ENCODE data around the gene SUSD2. TPM values are rescaled to one million over a fixed set of nuclear protein-coding genes. Genes with fewer than 3 reads are reported as not detected.

SUSD2 gene
- total and polyA plus RNA-seq, 5 donors: 6.2 to 7.4 (median 7.2) TPM

DNA sequence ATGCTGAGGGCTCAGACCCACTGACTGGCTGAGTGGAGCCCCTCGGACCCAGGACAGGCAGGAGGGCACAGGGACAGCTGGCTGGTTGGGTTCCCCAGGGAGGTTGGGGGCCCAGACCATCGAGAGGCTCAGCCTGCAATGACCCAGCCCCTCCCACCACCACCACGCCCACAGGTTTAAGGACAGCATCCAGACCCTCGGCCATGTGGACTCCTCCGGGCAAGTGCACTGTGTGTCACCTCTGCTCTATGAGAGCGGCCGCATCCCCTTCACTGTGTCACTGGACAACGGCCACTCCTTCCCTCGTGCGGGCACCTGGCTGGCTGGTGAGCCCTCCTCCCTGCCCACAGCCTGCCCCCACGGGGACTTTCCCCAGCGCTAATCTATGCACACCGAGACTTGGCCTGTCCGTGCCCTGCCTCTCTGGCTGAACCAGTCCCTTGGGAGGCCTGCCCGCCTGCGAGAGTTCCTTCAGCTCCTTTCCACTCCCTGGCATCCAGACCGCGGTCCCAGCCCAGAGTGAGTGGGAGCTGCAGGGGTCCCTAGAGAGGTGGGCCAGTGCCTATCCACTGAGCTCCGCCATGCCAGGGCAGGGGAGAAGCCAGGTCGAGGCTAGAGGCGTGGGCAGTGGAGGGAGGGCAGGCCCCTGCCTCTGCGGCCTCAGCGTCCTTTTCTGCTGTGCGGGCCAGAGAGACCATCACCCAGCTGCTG is 2.2 kb downstream of the SUSD2 start:
- Histone ChIP-seq H3K27ac (ENCODE audit: low read length) (no peak overlapping the region), H3K9me3 (ENCODE audit: control insufficient read depth, low read length) (no peaks in the 10 kb centered on the region), H3K4me3 (ENCODE audit: low read length) (no peak overlapping the region), H3K4me1 (ENCODE audit: control insufficient read depth, insufficient read depth, low read length) (no peaks in the 10 kb centered on the region), H3K27me3 (ENCODE audit: control insufficient read depth, insufficient read depth) (no peaks in the 10 kb centered on the region)
- intact Hi-C loops (cut with DNase I): no loop called here
- DNase-seq (peak in 2 of 3 donors; percentile 19 to 53), ATAC-seq (no peak)
- 81% methylated on average over 24 of the region's 24 CpGs for WGBS

DNA sequence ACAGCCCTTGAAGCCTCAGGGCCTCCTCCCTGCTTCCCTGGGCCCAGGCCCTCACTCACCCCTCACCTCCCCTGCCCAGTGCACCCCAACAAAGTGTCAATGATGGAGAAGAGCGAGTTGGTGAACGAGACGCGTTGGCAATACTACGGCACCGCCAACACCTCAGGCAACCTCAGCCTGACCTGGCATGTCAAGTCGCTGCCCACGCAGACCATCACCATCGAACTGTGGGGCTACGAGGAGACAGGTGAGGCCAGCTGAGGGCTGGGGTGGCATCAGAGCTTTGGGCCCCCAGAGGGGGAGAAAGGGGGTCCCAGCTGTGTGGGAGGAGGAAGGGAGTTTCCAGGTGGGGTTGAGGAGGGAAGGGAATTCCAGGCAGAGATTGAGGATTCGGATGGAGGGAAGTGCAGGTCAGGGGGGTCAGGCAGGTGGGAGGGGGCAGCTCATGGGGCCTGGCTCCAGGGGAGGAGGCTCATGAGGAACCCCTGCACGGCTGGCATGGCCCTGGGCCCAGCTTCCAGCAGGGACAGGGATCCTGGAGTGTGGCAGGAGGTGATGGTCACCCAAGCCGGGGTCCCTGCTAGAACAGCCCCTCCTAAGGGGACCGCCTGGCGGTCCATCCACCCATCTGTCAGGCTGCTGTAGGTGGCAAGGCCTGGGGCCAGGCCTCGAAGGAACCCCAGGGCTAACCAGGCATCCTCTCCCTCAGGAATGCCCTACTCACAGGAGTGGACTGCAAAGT is 2.9 kb downstream of the SUSD2 start:
- ATAC-seq: no peak
- Histone ChIP-seq H3K4me1 (ENCODE audit: control insufficient read depth, insufficient read depth, low read length) (no peaks in the 10 kb centered on the region), H3K27ac (ENCODE audit: low read length) (no peak overlapping the region), H3K27me3 (ENCODE audit: control insufficient read depth, insufficient read depth) (no peaks in the 10 kb centered on the region), H3K4me3 (ENCODE audit: low read length) (no peak overlapping the region), H3K9me3 (ENCODE audit: control insufficient read depth, low read length) (no peaks in the 10 kb centered on the region)
- intact Hi-C loops (cut with DNase I): no loop called here
- DNase-seq: peak in 2 of 3 donors; percentile 7 to 32
- WGBS: 90% methylated on average over 16 of the region's 16 CpGs

DNA sequence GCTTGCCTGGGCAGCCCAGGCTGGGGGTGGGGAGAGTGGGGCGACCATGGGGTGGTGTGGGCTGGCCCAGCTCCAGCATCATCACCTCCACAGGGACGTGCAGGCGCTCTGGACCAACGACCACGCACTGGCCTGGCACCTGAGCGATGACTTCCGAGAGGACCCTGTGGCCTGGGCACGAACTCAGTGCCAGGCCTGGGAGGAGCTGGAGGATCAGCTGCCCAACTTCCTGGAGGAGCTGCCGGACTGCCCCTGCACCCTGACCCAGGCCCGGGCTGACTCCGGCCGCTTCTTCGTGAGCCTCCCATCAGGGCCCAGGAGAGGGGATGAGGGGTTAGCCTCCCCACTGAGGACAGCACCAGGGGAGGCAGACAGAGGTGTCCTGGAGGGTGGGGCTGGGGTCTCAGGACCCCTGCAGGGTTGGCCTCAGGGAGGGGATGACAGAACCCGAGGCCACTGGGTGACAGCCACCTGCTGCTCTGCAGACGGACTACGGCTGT is 3.8 kb downstream of the SUSD2 start:
- no peak for ATAC-seq
- no peaks in the 10 kb centered on the region for H3K4me1 ChIP-seq (ENCODE audit: control insufficient read depth, insufficient read depth, low read length)
- DNase-seq: peak in 2 of 3 donors; percentile 10 to 55
- no peak overlapping the region for H3K27ac ChIP-seq (ENCODE audit: low read length)
- H3K4me3 ChIP-seq (ENCODE audit: low read length): no peak overlapping the region
- H3K27me3 ChIP-seq (ENCODE audit: control insufficient read depth, insufficient read depth): no peaks in the 10 kb centered on the region
- intact Hi-C loops (cut with DNase I): loop anchor here in 1 of 4 donors (5.0 kb wide), 1 partner anchor 62 kb away; the partner anchor contains the start of gene GGT5
- H3K9me3 ChIP-seq (ENCODE audit: control insufficient read depth, low read length): no peaks in the 10 kb centered on the region
- WGBS: 87% methylated on average over 16 of the region's 16 CpGs

DNA sequence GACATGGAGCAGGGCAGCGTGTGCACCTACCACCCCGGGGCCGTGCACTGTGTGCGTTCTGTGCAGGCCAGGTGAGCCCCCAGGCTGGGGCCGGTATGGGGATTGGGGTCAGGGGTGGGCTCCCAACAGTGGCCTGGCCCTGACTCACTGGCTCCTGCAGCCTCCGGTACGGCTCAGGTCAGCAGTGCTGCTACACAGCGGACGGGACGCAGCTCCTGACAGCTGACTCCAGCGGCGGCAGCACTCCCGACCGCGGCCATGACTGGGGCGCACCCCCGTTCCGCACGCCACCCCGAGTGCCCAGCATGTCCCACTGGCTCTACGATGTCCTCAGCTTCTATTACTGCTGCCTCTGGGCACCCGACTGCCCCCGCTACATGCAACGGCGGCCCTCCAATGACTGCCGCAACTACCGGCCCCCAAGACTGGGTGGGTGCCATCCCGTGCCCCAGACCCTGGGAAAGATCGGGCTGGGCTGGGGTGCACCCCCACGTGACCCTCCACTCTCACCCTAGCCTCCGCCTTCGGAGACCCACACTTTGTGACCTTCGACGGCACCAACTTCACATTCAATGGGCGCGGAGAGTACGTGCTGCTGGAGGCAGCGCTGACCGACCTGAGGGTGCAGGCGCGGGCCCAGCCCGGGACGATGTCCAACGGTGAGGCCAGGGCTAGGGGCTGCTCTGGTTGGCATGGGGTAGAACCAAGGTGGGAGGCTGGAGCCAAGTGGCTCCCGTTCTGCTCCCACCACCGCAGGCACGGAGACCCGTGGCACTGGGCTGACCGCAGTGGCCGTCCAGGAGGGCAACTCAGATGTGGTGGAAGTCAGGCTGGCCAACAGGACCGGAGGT is 4.4 kb downstream of the SUSD2 start:
- H3K9me3 ChIP-seq (ENCODE audit: control insufficient read depth, low read length): no peaks in the 10 kb centered on the region
- no peak overlapping the region for H3K4me3 ChIP-seq (ENCODE audit: low read length)
- ATAC-seq (no peak), DNase-seq (peak in 2 of 3 donors; percentile 16 to 47)
- H3K27ac ChIP-seq (ENCODE audit: low read length): no peak overlapping the region
- WGBS: 94% methylated on average over 51 of the region's 51 CpGs
- H3K27me3 ChIP-seq (ENCODE audit: control insufficient read depth, insufficient read depth): no peaks in the 10 kb centered on the region
- no peaks in the 10 kb centered on the region for H3K4me1 ChIP-seq (ENCODE audit: control insufficient read depth, insufficient read depth, low read length)
- intact Hi-C loops (cut with DNase I): loop anchor here in 1 of 4 donors (5.0 kb wide), 1 partner anchor 62 kb away; the partner anchor contains the start of gene GGT5

DNA sequence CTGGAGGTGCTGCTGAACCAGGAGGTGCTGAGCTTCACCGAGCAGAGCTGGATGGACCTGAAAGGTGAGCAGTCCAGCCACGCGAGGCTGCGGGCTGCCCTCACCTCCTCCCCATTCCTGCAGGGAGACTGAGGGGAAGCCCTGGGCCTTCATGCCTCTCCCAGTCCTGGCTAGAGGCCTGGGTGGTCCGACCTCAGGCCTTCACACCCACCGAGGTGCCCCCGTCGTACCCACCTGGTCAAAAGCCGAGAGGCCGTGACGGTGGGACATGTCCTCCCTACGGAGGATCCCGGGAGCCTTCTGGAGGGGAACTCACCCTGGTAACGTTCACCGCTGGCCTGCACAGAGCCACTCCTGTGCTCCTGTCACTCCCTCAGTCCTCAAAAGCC is 5.1 kb downstream of the SUSD2 start:
- intact Hi-C loops (cut with DNase I): loop anchor here in 1 of 4 donors (5.0 kb wide), 1 partner anchor 61 kb away; the partner anchor contains the start of gene GGT5
- Histone ChIP-seq H3K27ac (ENCODE audit: low read length) (no peak overlapping the region), H3K9me3 (ENCODE audit: control insufficient read depth, low read length) (no peaks in the 10 kb centered on the region), H3K4me3 (ENCODE audit: low read length) (no peak overlapping the region), H3K27me3 (ENCODE audit: control insufficient read depth, insufficient read depth) (no peaks in the 10 kb centered on the region), H3K4me1 (ENCODE audit: control insufficient read depth, insufficient read depth, low read length) (no peaks in the 10 kb centered on the region)
- ATAC-seq: no peak
- 91% methylated on average over 15 of the region's 15 CpGs for WGBS
- DNase-seq: peak in 2 of 3 donors; percentile 8 to 35

DNA sequence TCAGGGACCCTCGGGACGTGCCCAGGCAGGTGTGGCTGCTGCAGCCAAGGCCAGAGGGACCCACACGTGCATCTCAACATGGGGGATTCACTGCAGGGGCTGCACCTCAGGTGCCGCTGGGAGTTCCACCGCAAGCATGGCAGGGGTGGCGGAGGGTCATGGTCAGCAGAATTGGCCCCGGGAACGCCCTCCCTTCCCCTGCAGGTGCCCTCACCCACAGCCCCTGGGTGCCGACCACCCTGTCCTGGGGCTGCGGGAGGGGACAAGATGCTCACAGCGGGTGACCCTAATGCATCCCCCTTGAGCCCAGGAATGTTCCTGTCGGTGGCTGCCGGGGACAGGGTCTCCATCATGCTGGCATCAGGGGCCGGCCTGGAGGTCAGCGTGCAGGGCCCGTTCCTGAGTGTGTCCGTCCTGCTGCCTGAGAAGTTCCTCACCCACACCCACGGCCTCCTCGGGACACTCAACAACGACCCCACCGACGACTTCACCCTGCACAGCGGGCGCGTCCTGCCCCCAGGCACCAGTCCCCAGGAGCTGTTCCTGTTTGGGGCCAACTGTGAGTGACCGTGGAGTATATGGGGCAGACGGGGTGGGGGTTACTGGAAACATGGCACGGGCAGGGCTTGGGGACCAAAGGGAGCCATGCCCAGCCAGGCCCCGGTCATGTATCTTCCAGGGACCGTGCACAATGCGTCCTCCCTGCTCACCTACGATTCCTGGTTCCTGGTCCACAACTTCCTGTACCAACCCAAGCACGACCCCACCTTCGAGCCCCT is 5.8 kb downstream of the SUSD2 start:
- Histone ChIP-seq H3K27ac (ENCODE audit: low read length) (no peak overlapping the region), H3K4me3 (ENCODE audit: low read length) (no peak overlapping the region), H3K4me1 (ENCODE audit: control insufficient read depth, insufficient read depth, low read length) (no peaks in the 10 kb centered on the region), H3K27me3 (ENCODE audit: control insufficient read depth, insufficient read depth) (no peaks in the 10 kb centered on the region), H3K9me3 (ENCODE audit: control insufficient read depth, low read length) (no peaks in the 10 kb centered on the region)
- WGBS: 88% methylated on average over 34 of the region's 34 CpGs
- peak in 2 of 3 donors; percentile 9 to 30 for DNase-seq
- ATAC-seq: no peak
- intact Hi-C loops (cut with DNase I): loop anchor here in 1 of 4 donors (5.0 kb wide), 1 partner anchor 60 kb away; the partner anchor contains the start of gene GGT5

DNA sequence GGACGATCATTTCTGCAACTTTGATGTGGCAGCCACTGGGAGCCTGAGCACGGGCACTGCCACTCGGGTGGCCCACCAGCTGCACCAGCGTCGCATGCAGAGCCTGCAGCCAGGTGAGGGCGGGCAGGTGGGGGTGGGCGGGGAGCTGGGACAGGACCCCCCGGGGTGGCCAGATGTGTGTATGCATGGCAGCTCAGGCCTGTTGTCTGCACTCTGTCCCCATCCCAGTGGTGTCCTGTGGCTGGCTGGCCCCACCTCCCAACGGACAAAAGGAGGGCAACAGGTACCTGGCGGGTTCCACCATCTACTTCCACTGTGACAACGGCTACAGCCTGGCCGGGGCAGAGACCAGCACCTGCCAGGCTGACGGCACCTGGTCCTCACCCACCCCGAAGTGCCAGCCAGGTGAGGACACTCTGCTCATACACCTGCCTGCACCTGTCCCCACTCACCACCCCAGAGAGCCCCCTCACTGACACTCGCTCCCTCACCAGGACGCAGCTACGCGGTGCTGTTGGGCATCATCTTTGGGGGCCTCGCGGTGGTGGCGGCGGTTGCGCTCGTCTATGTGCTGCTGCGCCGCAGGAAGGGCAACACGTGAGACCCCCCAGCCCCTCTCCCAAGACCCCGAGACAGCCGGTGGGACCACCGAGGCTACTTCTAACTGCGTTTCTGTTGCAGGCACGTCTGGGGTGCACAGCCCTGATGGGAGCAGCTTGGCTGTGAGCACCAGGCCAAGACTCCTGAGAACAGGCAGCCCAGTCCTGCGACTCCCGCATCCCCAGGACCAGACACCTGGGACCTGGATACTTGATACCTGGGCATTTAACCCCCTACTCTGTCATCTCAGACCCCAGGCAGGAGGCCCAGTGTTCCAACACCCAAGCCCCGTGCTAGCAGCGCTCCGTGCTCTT is 6.7 kb downstream of the SUSD2 start:
- Histone ChIP-seq H3K9me3 (ENCODE audit: control insufficient read depth, low read length) (no peaks in the 10 kb centered on the region), H3K4me1 (ENCODE audit: control insufficient read depth, insufficient read depth, low read length) (no peaks in the 10 kb centered on the region), H3K27ac (ENCODE audit: low read length) (no peak overlapping the region), H3K4me3 (ENCODE audit: low read length) (no peak overlapping the region), H3K27me3 (ENCODE audit: control insufficient read depth, insufficient read depth) (no peaks in the 10 kb centered on the region)
- intact Hi-C loops (cut with DNase I): loop anchor here in 2 of 4 donors (2.0 to 5.0 kb wide), 2 partner anchors 59 kb away; partner anchors contain the start of gene GGT5 (in 1 of the 2)
- 92% methylated on average over 37 of the region's 37 CpGs for WGBS
- ATAC-seq (no peak), DNase-seq (peak in 2 of 3 donors; percentile 11 to 57)

DNA sequence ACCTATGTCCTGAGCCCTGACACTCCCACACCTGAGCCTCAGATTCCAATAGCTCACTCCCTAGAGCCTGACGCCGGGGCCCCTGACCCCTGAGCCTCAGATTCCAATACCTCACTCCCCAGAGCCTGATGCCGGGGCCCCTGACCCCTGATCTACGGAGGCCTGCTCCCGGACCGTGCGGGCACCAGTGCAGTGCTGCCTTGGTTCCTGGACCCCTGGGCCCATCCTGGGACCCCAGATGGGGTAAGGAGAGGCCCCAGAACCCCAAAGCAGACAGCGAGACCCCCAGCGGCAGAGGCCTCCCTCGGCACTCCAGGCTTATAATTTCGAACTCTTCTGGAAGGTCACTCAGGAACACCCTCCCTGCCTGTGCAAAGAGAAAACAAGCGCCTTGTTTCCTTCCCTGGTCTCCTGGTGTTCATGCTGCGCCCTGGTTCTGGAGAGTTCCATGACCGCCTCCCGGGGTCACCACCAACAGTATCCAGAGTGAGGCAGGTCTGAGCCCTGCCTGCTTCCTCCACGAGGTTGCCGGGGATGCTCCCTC is 7.5 kb downstream of the SUSD2 start:
- peak in 1 of 3 donors; percentile 51 for DNase-seq
- Histone ChIP-seq H3K9me3 (ENCODE audit: control insufficient read depth, low read length) (no peaks in the 10 kb centered on the region), H3K27ac (ENCODE audit: low read length) (no peak overlapping the region), H3K27me3 (ENCODE audit: control insufficient read depth, insufficient read depth) (no peaks in the 10 kb centered on the region), H3K4me1 (ENCODE audit: control insufficient read depth, insufficient read depth, low read length) (no peaks in the 10 kb centered on the region), H3K4me3 (ENCODE audit: low read length) (no peak overlapping the region)
- ATAC-seq: no peak
- intact Hi-C loops (cut with DNase I): loop anchor here in 2 of 4 donors (2.0 to 5.0 kb wide), 2 partner anchors 58 to 59 kb away; partner anchors contain the start of gene GGT5 (in 1 of the 2)
- WGBS: 78% methylated on average over 17 of the region's 17 CpGs
